Caco-2 (cell line): ENCODE measurements around the gene MAD1L1. TPM values are rescaled to one million over a fixed set of nuclear protein-coding genes. Genes with fewer than 3 reads are reported as not detected.

Source experiments
- BruUV-seq: library from RNA; stranded (reverse); fragments of 400-500 nt; replicated peaks from 2 replicates; lab custom pipeline; 2021; lab: Mats Ljungman, UMichigan
- CTCF ChIA-PET: fragments of 300-600 bp; sonication (Branson Sonifier 250); formaldehyde crosslinking; loops from one replicate; lab custom pipeline; 2022; ENCODE audit warnings: antibody characterized with exemption; lab: Charles Lee
- POLR2A ChIA-PET: fragments of 300-600 bp; sonication (Branson Sonifier 250); formaldehyde crosslinking; loops from one replicate; lab custom pipeline; 2022; ENCODE audit warnings: antibody characterized with exemption; lab: Charles Lee
- DNase-seq, 2 experiments: peaks; one replicate each; pipeline versions ENCODE4 v3.0.0 to v3.0.0-alpha.2; 2020 to 2022
- H3K27me3 ChIP-seq: replicated peaks from 2 replicates; pipeline ENCODE4 v1.6.0; 2011; ENCODE audit warnings: low read length; ENCODE audit not compliant: control insufficient read depth, insufficient read depth
- H3K36me3 ChIP-seq: 2 replicates; pipeline ENCODE4 v1.5.1; 2011; ENCODE audit warnings: low read length; ENCODE audit not compliant: control insufficient read depth, insufficient read depth
- H3K4me1 ChIP-seq: fragments of 250-450 bp; sonication (Bioruptor Pico); 2 replicates; pipeline ENCODE4 v1.5.1; 2020; ENCODE audit warnings: mild to moderate bottlenecking
- H3K4me3 ChIP-seq: 2 replicates; pipeline ENCODE4 v1.5.1; 2011; ENCODE audit warnings: low read depth, mild to moderate bottlenecking, control low read depth, low read length
- H3K9me3 ChIP-seq: fragments of 250-450 bp; sonication (Bioruptor Pico); 2 replicates; pipeline ENCODE4 v1.5.1; 2020; ENCODE audit warnings: mild to moderate bottlenecking, moderate library complexity
- H3K27ac Mint-ChIP-seq: one replicate; pipeline ENCODE4 v1.8.0; 2022; ENCODE audit warnings: mixed read lengths; ENCODE audit not compliant: unreplicated experiment
- H3K27me3 Mint-ChIP-seq: one replicate; pipeline ENCODE4 v1.8.0; 2022; ENCODE audit warnings: mixed read lengths; ENCODE audit not compliant: insufficient read depth, unreplicated experiment
- H3K36me3 Mint-ChIP-seq: one replicate; pipeline ENCODE4 v1.8.0; 2022; ENCODE audit warnings: mild to moderate bottlenecking, mixed read lengths; ENCODE audit not compliant: insufficient read depth, unreplicated experiment
- H3K4me1 Mint-ChIP-seq: one replicate; pipeline ENCODE4 v1.8.0; 2022; ENCODE audit warnings: low read depth, mixed read lengths; ENCODE audit not compliant: unreplicated experiment
- H3K4me3 Mint-ChIP-seq: one replicate; pipeline ENCODE4 v1.8.0; 2022; ENCODE audit warnings: mild to moderate bottlenecking, moderate library complexity, mixed read lengths; ENCODE audit not compliant: unreplicated experiment
- H3K9me3 Mint-ChIP-seq: one replicate; pipeline ENCODE4 v1.8.0; 2022; ENCODE audit warnings: mixed read lengths; ENCODE audit not compliant: unreplicated experiment
- CTCF ChIP-seq, 2 experiments: fragments of 200-600 bp in 1 of 2; IDR thresholded peaks; 1 replicate in 1 of 2; 2 replicates in 1 of 2; pipeline versions ENCODE4 v1.5.1 to v1.8.0; 2011 to 2022; ENCODE audit warnings: antibody characterized with exemption in 1 of 2, control low read depth in 1 of 2, inconsistent platforms in 1 of 2, low read depth in 1 of 2, low read length in 1 of 2, mild to moderate bottlenecking in 1 of 2, moderate library complexity in 1 of 2; ENCODE audit not compliant: insufficient read depth in 1 of 2, severe bottlenecking in 1 of 2, unreplicated experiment in 1 of 2
- intact Hi-C: fragments of 100-400 bp; cut with micrococcal nuclease; formaldehyde crosslinking; loops from one replicate; pipeline ENCODE4 v1.10.0; 2022; ENCODE audit not compliant: unreplicated experiment
- total RNA-seq: library from RNA; stranded (reverse); gene quantifications from 2 replicates; pipeline ENCODE4 v1.2.3, GENCODE V29; 2022

MAD1L1 gene
- total RNA-seq, 1 experiment from 2014 or later = 58.6 TPM

- no peak for DNase-seq
- Mint-ChIP-seq H3K27me3 (no peaks in the 10 kb centered on the region), H3K36me3 (peaks cover 56% of the 10 kb centered on the region), H3K4me1 (peaks cover 19% of the 10 kb centered on the region), H3K27ac (no peak overlapping the region), H3K9me3 (no peaks in the 10 kb centered on the region), H3K4me3 (peak overlapping the region; percentile 94)
- Histone ChIP-seq H3K36me3 (peaks cover 6% of the 10 kb centered on the region; the same call in 1 of the 2 replicates), H3K4me3 (no peak overlapping the region), H3K9me3 (no peaks in the 10 kb centered on the region), H3K4me1 (no peaks in the 10 kb centered on the region), H3K27me3 (no peaks in the 10 kb centered on the region)
- BruUV-seq = no TSS peak
- POLR2A ChIA-PET = no interaction called here
- CTCF ChIA-PET = no interaction called here
- intact Hi-C loops = no loop called here
- TF ChIP-seq CTCF (IDR thresholded peaks at IDR 0.05; ENCODE audit: insufficient read depth in 1 of 2, low read depth in 1 of 2, low read length in 1 of 2, severe bottlenecking in 1 of 2, unreplicated experiment in 1 of 2) = no peak
Observed at GRCh38 chr7:2233926-2234325, 1.2 kb upstream of the MAD1L1 start.

GRCh38 chr7:2231992-2232765 lies 566 bp downstream of the MAD1L1 start:
- H3K27ac Mint-ChIP-seq = peak overlapping the region; percentile 92
- no peaks in the 10 kb centered on the region for H3K27me3 ChIP-seq
- ChIA-PET CTCF (no interaction called here), POLR2A (interaction anchor here (0.5 to 1.2 kb wide), 3 partner anchors 9 to 171 kb away, joined by 3 read pairs; partner anchors contain the start of genes CHST12, MRM2 and NUDT1)
- H3K36me3 ChIP-seq = 0 out of 2 replicates have a peak, but pooled peaks cover 4% of the 10 kb centered on the region
- no peak for TF ChIP-seq CTCF (IDR thresholded peaks at IDR 0.05; ENCODE audit: insufficient read depth in 1 of 2, low read depth in 1 of 2, low read length in 1 of 2, severe bottlenecking in 1 of 2, unreplicated experiment in 1 of 2)
- H3K27me3 Mint-ChIP-seq = no peaks in the 10 kb centered on the region
- no peak for DNase-seq
- H3K4me3 ChIP-seq = peak overlapping the region; percentile 93
- BruUV-seq = no TSS peak
- H3K36me3 Mint-ChIP-seq = peaks cover 56% of the 10 kb centered on the region
- no peaks in the 10 kb centered on the region for H3K9me3 ChIP-seq
- peaks cover 19% of the 10 kb centered on the region for H3K4me1 Mint-ChIP-seq
- H3K4me1 ChIP-seq = no peaks in the 10 kb centered on the region
- intact Hi-C loops = no loop called here
- H3K9me3 Mint-ChIP-seq = no peaks in the 10 kb centered on the region
- H3K4me3 Mint-ChIP-seq = peak overlapping the region; percentile 94

- H3K27me3 ChIP-seq = no peaks in the 10 kb centered on the region
- Mint-ChIP-seq H3K27me3 (no peaks in the 10 kb centered on the region), H3K27ac (no peak overlapping the region), H3K4me3 (no peak overlapping the region), H3K9me3 (no peaks in the 10 kb centered on the region), H3K4me1 (peaks cover 19% of the 10 kb centered on the region), H3K36me3 (peaks cover 44% of the 10 kb centered on the region)
- no peak for TF ChIP-seq CTCF (IDR thresholded peaks at IDR 0.05; ENCODE audit: insufficient read depth in 1 of 2, low read depth in 1 of 2, low read length in 1 of 2, severe bottlenecking in 1 of 2, unreplicated experiment in 1 of 2)
- POLR2A ChIA-PET = no interaction called here
- no peak for DNase-seq
- intact Hi-C loops = no loop called here
- no peak overlapping the region for H3K4me3 ChIP-seq
- 0 out of 2 replicates have a peak, but pooled peaks cover 2% of the 10 kb centered on the region for H3K36me3 ChIP-seq
- CTCF ChIA-PET = no interaction called here
- no TSS peak for BruUV-seq
- H3K4me1 ChIP-seq = no peaks in the 10 kb centered on the region
- no peaks in the 10 kb centered on the region for H3K9me3 ChIP-seq
Observed at GRCh38 chr7:2230882-2231281, 1.9 kb downstream of the MAD1L1 start.
